AML-193 (cell line): ENCODE data around the gene MAGEA11.
"Not testable (repeated sequence)": the region's sequence is repeated elsewhere in the genome, so short reads cannot be mapped to it uniquely, and the experiment has no call there.

Experiments used
- DNase-seq, 2 experiments: peaks; one replicate each; lab custom pipeline; 2025; lab: John Stamatoyannopoulos, UW

Gene MAGEA11

DNA sequence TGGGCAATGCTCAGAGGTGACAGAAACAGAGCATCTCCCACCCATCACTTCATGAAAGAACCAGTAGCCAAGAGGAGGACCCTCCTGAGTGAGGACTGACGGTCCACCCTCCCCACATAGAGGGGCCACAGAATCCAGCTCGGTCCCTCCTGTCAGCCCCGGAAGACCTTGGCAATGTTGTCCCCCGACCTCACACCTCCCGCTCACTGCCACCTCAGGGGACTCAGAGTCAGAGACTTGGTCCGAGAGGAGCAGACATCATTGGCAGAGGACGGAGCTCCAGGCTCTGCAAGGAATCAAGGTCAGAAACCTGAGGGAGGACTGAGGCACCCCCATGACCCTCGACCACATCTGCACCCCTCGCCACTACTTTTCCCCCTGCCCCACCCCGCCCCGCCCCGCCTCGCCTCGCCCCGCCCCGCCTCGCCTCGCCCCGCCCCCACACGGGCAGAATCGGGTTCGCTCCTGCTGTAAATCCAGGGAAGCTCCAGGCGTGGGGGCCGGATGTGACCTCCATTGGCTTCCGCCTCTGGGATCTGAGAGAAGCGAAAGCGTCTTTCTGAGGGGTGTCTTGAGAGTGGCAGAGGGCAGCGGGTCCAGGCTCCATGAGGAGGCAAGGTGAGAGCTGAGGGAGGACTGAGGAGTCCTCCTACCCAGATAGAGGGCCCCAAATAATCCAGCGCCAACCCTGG, at the start of gene MAGEA11:
Gene MAGEA11 (plus strand): TSS at position 516 of the 692 bp plus-strand sequence. CDS start 1,100 bp downstream, outside the sequence.
- no peak for DNase-seq

- DNase-seq: not testable (repeated sequence)
These were observed 36.8 kb upstream of the MAGEA11 start for GRCh38 chrX:149675088-149675487.

DNA sequence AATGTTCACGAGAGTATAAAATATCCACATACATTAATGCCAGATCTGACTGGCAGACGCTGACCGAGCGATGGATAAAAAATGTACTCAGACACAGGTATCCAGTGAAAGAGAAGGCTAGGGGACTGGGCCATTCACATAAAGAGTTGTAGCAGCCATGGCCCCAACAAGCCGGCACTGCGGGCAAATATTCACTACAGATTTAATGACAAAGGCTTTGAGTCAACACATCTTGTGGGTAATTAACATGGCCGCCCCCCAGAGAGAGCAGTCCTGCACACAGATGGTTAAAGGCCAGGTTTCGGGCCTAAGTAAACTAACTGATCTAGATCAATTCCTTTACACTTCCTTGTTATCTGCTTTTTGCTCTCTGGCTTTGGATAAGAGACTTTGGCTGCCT, 36.3 kb upstream of the MAGEA11 start:
- not testable (repeated sequence) for DNase-seq

DNA sequence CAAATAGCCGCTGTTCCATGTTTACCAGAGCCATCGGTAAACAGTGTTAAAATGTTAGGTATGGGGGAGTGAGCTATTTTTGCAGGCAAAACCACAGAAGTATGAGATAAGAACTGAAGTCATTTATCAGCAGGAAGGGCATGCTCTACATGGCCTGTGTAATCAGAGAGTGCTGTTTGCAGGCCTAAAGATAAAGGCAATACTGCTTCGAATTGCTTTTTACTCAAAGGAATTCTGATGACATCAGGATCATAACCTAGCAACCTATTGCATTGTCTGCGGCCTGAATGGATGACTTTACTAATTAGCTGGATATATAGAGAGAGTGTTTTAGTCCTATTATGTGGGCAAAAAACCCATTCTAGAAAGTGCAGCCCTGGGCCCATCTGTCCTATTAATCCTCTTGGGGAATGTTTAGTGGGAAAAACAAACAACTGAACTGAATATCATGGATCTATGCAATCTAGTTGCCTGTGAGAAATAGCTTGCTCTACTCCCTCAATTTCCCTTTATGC, 32.6 kb upstream of the MAGEA11 start:
- not testable (repeated sequence) for DNase-seq

DNA sequence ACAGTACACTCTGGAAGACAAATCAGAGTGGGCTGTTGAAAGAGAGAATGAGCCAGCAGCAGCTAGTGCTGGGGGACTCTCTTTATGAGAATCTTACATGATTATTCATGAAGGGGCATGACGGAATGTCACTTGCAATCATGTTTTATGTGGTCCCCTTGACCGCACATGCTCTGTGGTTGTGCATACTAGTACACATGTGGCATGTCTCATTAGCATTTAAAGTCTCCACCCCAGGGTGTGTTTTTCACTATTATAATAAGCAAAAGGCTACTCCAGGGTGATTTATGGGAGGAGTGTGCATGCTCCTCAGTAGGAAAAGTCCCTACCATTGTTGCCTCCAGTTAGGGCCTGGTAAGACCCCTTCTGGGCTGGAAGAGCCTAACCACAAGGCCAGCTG, 30.7 kb upstream of the MAGEA11 start:
- no peak for DNase-seq

DNA sequence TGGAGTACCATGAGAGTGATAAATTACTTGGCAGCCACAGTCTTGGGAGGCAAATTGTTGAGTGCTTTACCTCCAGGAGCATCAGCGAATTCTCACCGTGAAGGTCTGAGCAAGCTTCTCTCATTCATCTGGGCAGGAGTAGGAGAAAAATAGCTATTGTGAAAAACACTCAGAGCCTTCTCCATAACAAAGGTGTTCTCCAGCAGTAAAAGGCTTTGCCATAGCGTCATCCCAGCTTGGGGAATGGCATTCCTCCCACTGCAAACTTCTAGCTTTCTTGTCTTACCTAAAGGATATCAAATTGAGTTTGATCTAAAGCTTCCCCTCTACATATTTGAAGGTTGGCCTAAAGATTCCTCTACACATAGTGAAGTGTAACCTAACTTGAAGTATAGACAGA, 29.8 kb upstream of the MAGEA11 start:
- DNase-seq: no peak

- DNase-seq: no peak
These were observed 28.6 kb upstream of the MAGEA11 start for GRCh38 chrX:149682956-149683947.

DNA sequence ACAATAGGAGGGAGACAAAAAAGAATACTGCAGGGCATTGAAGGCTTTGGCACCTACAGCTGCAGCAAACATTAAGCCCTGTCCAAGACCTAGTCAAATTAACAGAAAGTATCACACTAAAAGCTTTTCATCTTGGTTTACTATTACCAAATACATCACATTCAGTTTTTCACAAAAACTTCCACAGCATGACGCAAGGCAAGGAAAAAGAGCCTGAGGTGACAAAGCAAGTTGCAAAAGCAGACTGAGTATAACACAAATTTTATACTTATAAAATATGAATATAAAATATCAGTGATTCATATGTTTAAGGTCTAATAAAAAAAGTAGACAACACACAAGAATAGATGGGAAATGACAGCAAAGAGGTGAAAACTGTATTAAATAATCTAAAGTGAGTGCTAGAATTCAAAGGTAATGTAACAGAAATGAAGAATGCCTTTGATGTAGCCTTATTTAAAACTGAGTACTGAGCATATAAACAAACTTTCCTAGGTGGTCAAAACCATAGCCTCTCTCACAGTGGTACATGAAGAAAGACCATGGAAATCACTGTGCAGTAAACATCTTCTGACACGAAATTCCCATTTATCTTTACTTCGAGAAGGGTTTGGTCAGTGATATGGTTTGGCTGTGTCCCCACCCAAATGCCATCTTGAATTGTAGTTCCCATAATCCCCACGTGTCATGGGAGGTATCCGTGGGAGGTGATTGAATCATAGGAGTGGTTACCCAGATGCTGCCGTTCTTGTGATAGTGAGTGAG, 27.7 kb upstream of the MAGEA11 start:
- DNase-seq: no peak

GRCh38 chrX:149687991-149688390, 23.9 kb upstream of the MAGEA11 start:
- DNase-seq: no peak

GRCh38 chrX:149688552-149688951, 23.3 kb upstream of the MAGEA11 start:
- no peak for DNase-seq

DNA sequence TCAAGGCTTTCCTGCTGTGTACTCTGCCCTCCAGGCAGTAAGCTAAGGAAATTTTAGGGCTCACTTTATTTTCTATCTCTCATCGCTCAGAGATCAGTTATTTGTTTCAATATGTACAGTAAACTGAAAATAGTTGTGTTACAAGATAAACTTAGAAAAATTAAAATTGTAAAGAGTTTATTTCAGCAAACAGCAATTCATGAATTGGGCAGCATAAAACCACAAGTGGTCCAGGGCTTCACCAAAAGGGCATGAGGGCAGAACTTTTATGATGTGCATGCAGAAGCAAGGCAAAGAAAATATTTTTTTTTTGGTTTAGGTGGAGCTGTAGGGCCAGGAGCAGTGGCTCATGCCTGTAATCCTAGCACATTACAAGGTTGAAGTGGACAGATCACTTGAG, 20.1 kb upstream of the MAGEA11 start:
- no peak for DNase-seq

- not testable (repeated sequence) for DNase-seq
These were observed 19.1 kb upstream of the MAGEA11 start for GRCh38 chrX:149692686-149693272.

DNA sequence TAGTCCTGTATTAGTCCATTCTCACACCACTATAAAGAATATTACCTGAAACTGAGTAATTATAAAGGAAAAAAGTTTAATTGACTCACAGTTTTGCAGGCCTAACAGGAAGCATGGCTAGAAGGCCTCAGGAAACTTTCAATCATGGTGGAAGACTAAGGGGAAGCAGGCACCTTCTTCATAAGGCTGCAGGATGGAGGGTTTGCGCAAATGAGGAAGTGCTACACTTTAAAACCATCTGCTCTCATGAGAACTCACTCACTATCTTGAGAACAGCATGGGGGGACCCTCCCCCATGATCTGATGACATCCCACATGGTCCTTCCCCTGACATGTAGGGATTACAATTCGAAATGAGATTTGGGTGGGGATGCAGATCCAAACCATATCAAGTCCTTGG, 12.1 kb upstream of the MAGEA11 start:
- DNase-seq: no peak

DNA sequence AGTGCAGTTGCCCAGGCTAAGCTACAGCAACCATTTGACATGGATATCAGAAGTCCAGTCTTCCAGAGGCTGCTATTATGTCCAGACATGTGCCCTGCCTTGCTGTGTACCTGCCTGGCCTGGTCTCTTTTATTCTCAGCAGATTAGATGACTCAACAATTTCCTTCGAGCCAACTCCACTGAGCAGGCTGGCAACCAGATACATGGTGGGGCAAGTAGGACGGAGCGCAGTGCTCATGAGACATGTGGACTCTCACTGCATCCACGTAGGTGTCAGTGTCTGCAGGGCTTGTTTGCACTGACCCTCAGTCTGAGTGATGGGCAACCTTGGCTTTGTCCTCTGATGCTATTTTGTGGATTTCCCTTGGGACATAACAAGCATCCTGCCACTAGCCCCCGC, 7.2 kb upstream of the MAGEA11 start:
- no peak for DNase-seq

DNA sequence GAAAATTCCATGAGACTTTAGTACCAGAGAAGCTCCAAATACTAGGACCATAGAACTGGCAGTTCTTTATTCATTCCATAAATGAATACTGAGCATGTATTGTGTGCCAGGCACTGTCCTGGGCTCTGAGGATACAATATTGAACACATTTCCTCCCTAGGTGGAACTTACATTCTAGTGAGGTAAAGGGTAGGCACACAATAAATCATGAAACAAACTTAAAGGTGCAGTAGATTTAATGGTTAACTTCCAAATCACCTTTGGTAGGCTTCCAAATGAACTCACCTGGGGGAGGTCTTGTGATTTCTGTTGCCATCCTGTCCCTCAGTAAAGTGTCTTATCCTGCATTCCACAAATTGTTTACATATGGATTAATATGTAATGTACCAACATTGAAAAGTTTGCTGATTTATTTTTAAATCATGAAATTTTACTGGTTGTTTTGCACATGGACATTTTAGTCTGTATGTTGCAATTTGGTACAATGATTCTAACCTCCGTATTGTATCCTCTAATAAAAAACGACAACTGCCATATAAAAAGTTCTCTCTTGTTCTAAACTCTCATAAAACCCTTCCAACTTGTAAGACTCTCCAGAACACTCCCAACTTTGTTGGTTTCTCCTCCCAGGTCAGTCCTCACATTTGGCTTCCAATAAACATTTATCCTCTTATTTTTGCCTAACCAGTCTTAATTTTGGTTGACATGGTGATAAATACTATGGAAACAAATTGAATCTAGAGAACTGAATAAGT, 4.5 kb upstream of the MAGEA11 start:
- no peak for DNase-seq

GRCh38 chrX:149712831-149713230, 971 bp downstream of the MAGEA11 start:
- DNase-seq: no peak

- DNase-seq: no peak
These were observed 1.6 kb downstream of the MAGEA11 start for GRCh38 chrX:149713279-149714050.

- no peak for DNase-seq
These were observed 3.6 kb downstream of the MAGEA11 start for GRCh38 chrX:149715468-149715867.

DNA sequence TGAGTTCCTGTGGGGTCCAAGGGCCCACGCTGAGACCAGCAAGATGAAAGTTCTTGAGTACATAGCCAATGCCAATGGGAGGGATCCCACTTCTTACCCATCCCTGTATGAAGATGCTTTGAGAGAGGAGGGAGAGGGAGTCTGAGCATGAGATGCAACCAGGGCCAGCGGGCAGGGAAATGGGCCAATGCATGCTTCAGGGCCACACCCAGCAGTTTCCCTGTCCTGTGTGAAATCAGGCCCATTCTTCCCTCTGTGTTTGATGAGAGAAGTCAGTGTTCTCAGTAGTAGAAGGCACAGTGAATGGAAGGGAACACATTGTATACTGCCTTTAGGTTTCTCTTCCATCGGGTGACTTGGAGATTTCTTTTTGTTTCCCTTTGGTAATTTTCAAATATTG, 4.8 kb downstream of the MAGEA11 start:
- no peak for DNase-seq

GRCh38 chrX:149717803-149718202, 5.9 kb downstream of the MAGEA11 start:
- DNase-seq: no peak
